Loucy (cell line): ENCODE data around the gene ACADS.

ENCODE experiments used
- H2AFZ ChIP-seq: fragments of 200-600 bp; sonication (generic); 2 replicates; pipeline ENCODE4 v1.6.0; 2016; ENCODE audit warnings: antibody characterized with exemption, mild to moderate bottlenecking, low read length, moderate library complexity
- H3F3A ChIP-seq: fragments of 200-600 bp; 2 replicates; pipeline ENCODE4 v1.6.0; 2016; ENCODE audit warnings: antibody characterized with exemption, low read depth, mild to moderate bottlenecking
- H3K27me3 ChIP-seq: fragments of 200-600 bp; sonication (generic); 2 replicates; pipeline ENCODE4 v1.6.1; 2014; ENCODE audit warnings: low read length, mild to moderate bottlenecking; ENCODE audit not compliant: insufficient read depth, poor library complexity, severe bottlenecking
- H3K36me3 ChIP-seq: fragments of 200-600 bp; sonication (generic); 2 replicates; pipeline ENCODE4 v1.6.1; 2016; ENCODE audit warnings: low read length; ENCODE audit not compliant: insufficient read depth
- H3K4me1 ChIP-seq: fragments of 200-600 bp; sonication (generic); 2 replicates; pipeline ENCODE4 v1.5.1; 2014; ENCODE audit warnings: low read length, mild to moderate bottlenecking; ENCODE audit not compliant: insufficient read depth, poor library complexity, severe bottlenecking
- H3K4me2 ChIP-seq: fragments of 200-600 bp; sonication (generic); 2 replicates; pipeline ENCODE4 v1.6.0; 2014; ENCODE audit warnings: antibody characterized with exemption, low read length, low read depth, mild to moderate bottlenecking; ENCODE audit not compliant: poor library complexity, severe bottlenecking
- H3K4me3 ChIP-seq: fragments of 200-600 bp; sonication (generic); 2 replicates; pipeline ENCODE4 v1.5.1; 2014; ENCODE audit warnings: low read length, mild to moderate bottlenecking, mixed read lengths; ENCODE audit not compliant: poor library complexity, severe bottlenecking
- H3K79me2 ChIP-seq: fragments of 200-600 bp; sonication (generic); 2 replicates; pipeline ENCODE4 v1.6.1; 2014; ENCODE audit warnings: low read length; ENCODE audit not compliant: insufficient read depth
- H3K9ac ChIP-seq: fragments of 200-600 bp; sonication (generic); 2 replicates; pipeline ENCODE4 v1.6.0; 2014; ENCODE audit warnings: mild to moderate bottlenecking, low read depth, low read length, moderate library complexity; ENCODE audit not compliant: poor library complexity, severe bottlenecking
- H3K9me2 ChIP-seq: fragments of 200-600 bp; sonication (generic); replicated peaks from 2 replicates; pipeline ENCODE4 v1.6.1; 2016; ENCODE audit warnings: low read depth, low read length, mixed read lengths
- H3K9me3 ChIP-seq: fragments of 200-600 bp; sonication (generic); 2 replicates; pipeline ENCODE4 v1.6.1; 2014; ENCODE audit warnings: mild to moderate bottlenecking, antibody characterized with exemption, low read length, low read depth; ENCODE audit not compliant: insufficient read depth
- H4K20me1 ChIP-seq: fragments of 200-600 bp; sonication (generic); 2 replicates; pipeline ENCODE4 v1.6.0; 2014; ENCODE audit warnings: antibody characterized with exemption, low read length, mild to moderate bottlenecking; ENCODE audit not compliant: insufficient read depth, poor library complexity, severe bottlenecking
- CTCF ChIP-seq: fragments of 200-600 bp; sonication (generic); conservative IDR thresholded peaks from 2 replicates; pipeline ENCODE4 v1.5.1; 2014; ENCODE audit warnings: mild to moderate bottlenecking, antibody characterized with exemption, low read length
- EZH2phosphoT487 ChIP-seq: fragments of 200-600 bp; IDR thresholded peaks from 2 replicates; pipeline ENCODE4 v1.6.1; 2018; ENCODE audit warnings: antibody characterized with exemption, mild to moderate bottlenecking, moderate library complexity, borderline replicate concordance

The ACADS gene

GRCh38 chr12:120680165-120680738, 45.4 kb upstream of the ACADS start:
- Histone ChIP-seq H3K9me2 (no peaks in the 10 kb centered on the region), H3K36me3 (no peaks in the 10 kb centered on the region), H2AFZ (no peak overlapping the region), H3K27me3 (no peaks in the 10 kb centered on the region), H3K4me1 (peaks cover 15% of the 10 kb centered on the region), H3K4me2 (no peak overlapping the region), H3K9ac (no peak overlapping the region), H3K9me3 (no peaks in the 10 kb centered on the region), H3K4me3 (no peak overlapping the region), H4K20me1 (no peaks in the 10 kb centered on the region), H3F3A (peaks cover 9% of the 10 kb centered on the region), H3K79me2 (no peaks in the 10 kb centered on the region)
- TF ChIP-seq EZH2phosphoT487 (no peak), CTCF (no peak)

- H3K36me3 ChIP-seq = no peaks in the 10 kb centered on the region
- H3K79me2 ChIP-seq = peaks cover 26% of the 10 kb centered on the region
- no peak overlapping the region for H3K4me2 ChIP-seq
- no peak for TF ChIP-seq CTCF
- TF ChIP-seq EZH2phosphoT487 = no peak
- H3K27me3 ChIP-seq = no peaks in the 10 kb centered on the region
- H3K9me3 ChIP-seq = no peaks in the 10 kb centered on the region
- no peak overlapping the region for H3K4me3 ChIP-seq
- H2AFZ ChIP-seq = no peak overlapping the region
- H3F3A ChIP-seq = peaks cover 4% of the 10 kb centered on the region; the same call in 1 of the 2 replicates
- peaks cover 24% of the 10 kb centered on the region for H3K4me1 ChIP-seq
- H3K9ac ChIP-seq = no peak overlapping the region
- no peaks in the 10 kb centered on the region for H3K9me2 ChIP-seq
- H4K20me1 ChIP-seq = peaks cover 21% of the 10 kb centered on the region
Measured at GRCh38 chr12:120684523-120684932, 41.1 kb upstream of the ACADS start.

- Histone ChIP-seq H3K27me3 (no peaks in the 10 kb centered on the region), H3K9me2 (no peaks in the 10 kb centered on the region), H3K4me1 (peaks cover 32% of the 10 kb centered on the region), H3K4me2 (peak overlapping the region; percentile 85), H4K20me1 (peaks cover 31% of the 10 kb centered on the region), H3F3A (peaks cover 4% of the 10 kb centered on the region; the same call in 1 of the 2 replicates), H3K79me2 (peaks cover 35% of the 10 kb centered on the region), H3K9ac (peak overlapping the region; percentile 72), H3K4me3 (peak overlapping the region; percentile 89), H2AFZ (peak overlapping the region; percentile 85; the same call in 1 of the 2 replicates), H3K9me3 (no peaks in the 10 kb centered on the region), H3K36me3 (no peaks in the 10 kb centered on the region)
- TF ChIP-seq EZH2phosphoT487 = no peak
- no peak for TF ChIP-seq CTCF
Measured at GRCh38 chr12:120685522-120685921, 40.1 kb upstream of the ACADS start.
